ENCODE measurements around the gene ATOH8.

Gene ATOH8

GRCh38 chr2:85795331-85796045 is 41.7 kb downstream of the ATOH8 start:
- DNase-seq (ENCODE audit: low read depth): no peak
- TF ChIP-seq CTCF (IDR thresholded peaks at IDR 0.05; ENCODE audit: low read depth, low read length, missing control alignments): no peak
- no peak overlapping the region for H3K4me3 ChIP-seq (ENCODE audit: low read depth, low read length)

- H3K4me3 ChIP-seq (ENCODE audit: low read depth, low read length): no peak overlapping the region
- no peak for DNase-seq (ENCODE audit: low read depth)
- no peak for TF ChIP-seq CTCF (IDR thresholded peaks at IDR 0.05; ENCODE audit: low read depth, low read length, missing control alignments)
Observed at GRCh38 chr2:85796046-85796340, 42.2 kb downstream of the ATOH8 start.

- TF ChIP-seq CTCF (IDR thresholded peaks at IDR 0.05; ENCODE audit: low read depth, low read length, missing control alignments): no peak
- no peak overlapping the region for H3K4me3 ChIP-seq (ENCODE audit: low read depth, low read length)
- no peak for DNase-seq (ENCODE audit: low read depth)
Observed at GRCh38 chr2:85796341-85797262, 42.8 kb downstream of the ATOH8 start.

GRCh38 chr2:85797263-85797660 is 43.5 kb downstream of the ATOH8 start:
- H3K4me3 ChIP-seq (ENCODE audit: low read depth, low read length): no peak overlapping the region
- no peak for DNase-seq (ENCODE audit: low read depth)
- TF ChIP-seq CTCF (IDR thresholded peaks at IDR 0.05; ENCODE audit: low read depth, low read length, missing control alignments): no peak

- no peak for TF ChIP-seq CTCF (IDR thresholded peaks at IDR 0.05; ENCODE audit: low read depth, low read length, missing control alignments)
- DNase-seq (ENCODE audit: low read depth): no peak
- no peak overlapping the region for H3K4me3 ChIP-seq (ENCODE audit: low read depth, low read length)
Observed at GRCh38 chr2:85797921-85798320, 44.1 kb downstream of the ATOH8 start.

- TF ChIP-seq CTCF (IDR thresholded peaks at IDR 0.05; ENCODE audit: low read depth, low read length, missing control alignments): no peak
- DNase-seq (ENCODE audit: low read depth): no peak
- H3K4me3 ChIP-seq (ENCODE audit: low read depth, low read length): no peak overlapping the region
Observed at GRCh38 chr2:85799215-85799956, 45.6 kb downstream of the ATOH8 start.

Measured in GM12864 (cell line).